GM19328 (cell line): ENCODE data around the gene CYTH1.
"Not testable (repeated sequence)": the region's sequence is repeated elsewhere in the genome, so short reads cannot be mapped to it uniquely, and the experiment has no call there.

Experiments used
- ATAC-seq: cut with Tn5 transposase; IDR thresholded peaks from one replicate; pipeline ENCODE4 v1.9.1; 2021; ENCODE audit warnings: mild to moderate bottlenecking, moderate library complexity; ENCODE audit not compliant: unreplicated experiment

CYTH1 gene

GRCh38 chr17:78789149-78789662 is 7.1 kb upstream of the CYTH1 start:
- no peak for ATAC-seq

GRCh38 chr17:78788451-78788850 is 6.4 kb upstream of the CYTH1 start:
- ATAC-seq = no peak

GRCh38 chr17:78787444-78787843 is 5.4 kb upstream of the CYTH1 start:
- ATAC-seq = no peak

GRCh38 chr17:78785663-78786057 is 3.6 kb upstream of the CYTH1 start:
- ATAC-seq = no peak

GRCh38 chr17:78785011-78785662 is 3.1 kb upstream of the CYTH1 start:
- no peak for ATAC-seq

- no peak for ATAC-seq
Observed at GRCh38 chr17:78784352-78784751, 2.3 kb upstream of the CYTH1 start.

GRCh38 chr17:78783711-78784324 is 1.7 kb upstream of the CYTH1 start:
- ATAC-seq = no peak

GRCh38 chr17:78781104-78781892 is 775 bp downstream of the CYTH1 start:
- ATAC-seq = no peak

- ATAC-seq = no peak
Observed at GRCh38 chr17:78780335-78780734, 1.7 kb downstream of the CYTH1 start.

GRCh38 chr17:78779850-78780249 is 2.2 kb downstream of the CYTH1 start:
- ATAC-seq = no peak

GRCh38 chr17:78779286-78779651 is 2.8 kb downstream of the CYTH1 start:
- ATAC-seq = not testable (repeated sequence)

- ATAC-seq = no peak
Observed at GRCh38 chr17:78777881-78778280, 4.2 kb downstream of the CYTH1 start.

GRCh38 chr17:78774956-78775571 is 7.0 kb downstream of the CYTH1 start:
- ATAC-seq = no peak

GRCh38 chr17:78774453-78774852 is 7.6 kb downstream of the CYTH1 start:
- ATAC-seq = no peak

GRCh38 chr17:78771758-78772382 is 10.2 kb downstream of the CYTH1 start:
- ATAC-seq = no peak

- ATAC-seq = no peak
Observed at GRCh38 chr17:78769196-78769773, 12.8 kb downstream of the CYTH1 start.

- no peak for ATAC-seq
Observed at GRCh38 chr17:78767806-78768205, 14.3 kb downstream of the CYTH1 start.

GRCh38 chr17:78766743-78767294 is 15.3 kb downstream of the CYTH1 start:
- no peak for ATAC-seq

GRCh38 chr17:78766225-78766624 is 15.8 kb downstream of the CYTH1 start:
- no peak for ATAC-seq

- no peak for ATAC-seq
Observed at GRCh38 chr17:78765821-78766220, 16.3 kb downstream of the CYTH1 start.
